Neural cell (in vitro differentiated cells): ENCODE results near the gene LCNL1. TPM values are rescaled to one million over a fixed set of nuclear protein-coding genes. Genes with fewer than 3 reads are reported as not detected.

Source experiments
- H2AFZ ChIP-seq: fragments of 200-600, 300-800 bp; sonication (generic), shearing (Covaris generic); 2 replicates; pipeline ENCODE4 v1.6.0; 2014; ENCODE audit warnings: low read depth, mild to moderate bottlenecking, antibody characterized with exemption, low read length, moderate library complexity
- H3F3A ChIP-seq: fragments of 200-600 bp; shearing (Covaris generic); 2 replicates; pipeline ENCODE4 v1.6.1; 2016; ENCODE audit warnings: mild to moderate bottlenecking, moderate library complexity, mixed read lengths, antibody characterized with exemption, low read length; ENCODE audit not compliant: insufficient read depth, poor library complexity, severe bottlenecking
- H3K27ac ChIP-seq: fragments of 200-600, 300-800 bp; sonication (generic), shearing (Covaris generic); 2 replicates; pipeline ENCODE4 v1.5.1; 2014; ENCODE audit warnings: mild to moderate bottlenecking, low read length, moderate library complexity
- H3K27me3 ChIP-seq: fragments of 300-800, 200-600 bp; sonication (generic), shearing (Covaris generic); 2 replicates; pipeline ENCODE4 v1.6.0; 2014; ENCODE audit warnings: mild to moderate bottlenecking, low read depth, low read length, moderate library complexity; ENCODE audit not compliant: insufficient read depth
- H3K36me3 ChIP-seq: fragments of 300-800, 200-600 bp; sonication (generic), shearing (Covaris generic); 2 replicates; pipeline ENCODE4 v1.5.1; 2014; ENCODE audit warnings: mild to moderate bottlenecking, antibody characterized with exemption, low read length, moderate library complexity; ENCODE audit not compliant: insufficient read depth
- H3K4me2 ChIP-seq: fragments of 300-800, 200-600 bp; sonication (generic), shearing (Covaris generic); 2 replicates; pipeline ENCODE4 v1.6.0; 2014; ENCODE audit warnings: mild to moderate bottlenecking, low read length
- H3K4me3 ChIP-seq: fragments of 300-800, 200-600 bp; sonication (generic), shearing (Covaris generic); 2 replicates; pipeline ENCODE4 v1.5.1; 2014; ENCODE audit warnings: mild to moderate bottlenecking, low read length, moderate library complexity
- H3K79me2 ChIP-seq: fragments of 200-600 bp; shearing (Covaris generic); replicated peaks from 2 replicates; pipeline ENCODE4 v1.6.0; 2014; ENCODE audit warnings: mild to moderate bottlenecking, low read length, moderate library complexity; ENCODE audit not compliant: insufficient read depth
- H3K9ac ChIP-seq: fragments of 300-800, 200-600 bp; sonication (generic), shearing (Covaris generic); 2 replicates; pipeline ENCODE4 v1.6.1; 2016; ENCODE audit warnings: mild to moderate bottlenecking, low read length, mixed read lengths
- H3K9me2 ChIP-seq: fragments of 200-600 bp; shearing (Covaris generic); 2 replicates; pipeline ENCODE4 v1.6.1; 2016; ENCODE audit warnings: mild to moderate bottlenecking, low read length, mixed read lengths; ENCODE audit not compliant: insufficient read depth
- H3K9me3 ChIP-seq: fragments of 200-600, 300-800 bp; sonication (generic), shearing (Covaris generic); 2 replicates; pipeline ENCODE4 v1.6.1; 2016; ENCODE audit warnings: mild to moderate bottlenecking, mixed run types, low read length, moderate library complexity, mixed read lengths
- H4K20me1 ChIP-seq: fragments of 200-600 bp; shearing (Covaris generic); 2 replicates; pipeline ENCODE4 v1.6.1; 2016; ENCODE audit warnings: mild to moderate bottlenecking, mixed run types; ENCODE audit not compliant: insufficient read depth
- CTCF ChIP-seq: fragments of 450-650 bp; IDR thresholded peaks from 2 replicates; pipeline ENCODE4 v1.5.1; 2014; ENCODE audit warnings: antibody characterized with exemption, mild to moderate bottlenecking, moderate library complexity; ENCODE audit not compliant: poor library complexity, severe bottlenecking
- EP300 ChIP-seq: fragments of 450-650 bp; conservative IDR thresholded peaks from 2 replicates; pipeline ENCODE4 v1.6.1; 2014; ENCODE audit warnings: antibody characterized with exemption, mild to moderate bottlenecking, moderate library complexity; ENCODE audit not compliant: poor library complexity, severe bottlenecking
- EZH2 ChIP-seq: fragments of 200-600, 300-800 bp; shearing (Covaris generic), sonication (generic); IDR thresholded peaks from 2 replicates; pipeline ENCODE4 v1.6.1; 2014; ENCODE audit warnings: antibody characterized with exemption, low read length, borderline replicate concordance, mild to moderate bottlenecking; ENCODE audit not compliant: insufficient read depth, poor library complexity, severe bottlenecking
- MXI1 ChIP-seq: fragments of 450-650 bp; conservative IDR thresholded peaks from 2 replicates; pipeline ENCODE4 v1.6.1; 2014; ENCODE audit warnings: antibody characterized with exemption, mild to moderate bottlenecking; ENCODE audit not compliant: poor library complexity, severe bottlenecking
- POLR2AphosphoS5 ChIP-seq: IDR thresholded peaks from 2 replicates; pipeline ENCODE4 v1.6.1; 2012
- RAD21 ChIP-seq: fragments of 450-650 bp; conservative IDR thresholded peaks from 2 replicates; pipeline ENCODE4 v1.6.1; 2014; ENCODE audit warnings: antibody characterized with exemption, mild to moderate bottlenecking, moderate library complexity
- REST ChIP-seq: IDR thresholded peaks from 2 replicates; pipeline ENCODE4 v1.6.1; 2012; ENCODE audit warnings: borderline replicate concordance
- SMC3 ChIP-seq: fragments of 450-650 bp; conservative IDR thresholded peaks from 2 replicates; pipeline ENCODE4 v1.6.1; 2014; ENCODE audit warnings: antibody characterized with exemption, mild to moderate bottlenecking, moderate library complexity; ENCODE audit not compliant: poor library complexity
- TAF1 ChIP-seq: IDR thresholded peaks from 2 replicates; pipeline ENCODE4 v1.6.1; 2012; ENCODE audit warnings: low read depth
- polyA plus RNA-seq: library from polyadenylated mRNA; depleted of rRNA; stranded (reverse); fragments of >200 nt; gene quantifications from 2 replicates; pipeline ENCODE4 v1.2.3, GENCODE V29; 2014

The LCNL1 gene
- polyA plus RNA-seq, 1 donor from 2014 or later = not detected

- no peaks in the 10 kb centered on the region for H3K36me3 ChIP-seq
- peak overlapping the region; percentile 73 for H3K4me2 ChIP-seq
- no peaks in the 10 kb centered on the region for H3K9me3 ChIP-seq
- peak overlapping the region; percentile 93 for H3K9ac ChIP-seq
- no peaks in the 10 kb centered on the region for H3K79me2 ChIP-seq
- H3K4me3 ChIP-seq = peak overlapping the region; percentile 82
- no peaks in the 10 kb centered on the region for H3F3A ChIP-seq
- no peaks in the 10 kb centered on the region for H3K27me3 ChIP-seq
- TF ChIP-seq EZH2 = no peak
- peak; percentile 46 for TF ChIP-seq SMC3
- TF ChIP-seq MXI1 = peak; percentile 65
- TF ChIP-seq REST = peak; percentile 51
- peak; percentile 66 for TF ChIP-seq CTCF
- peak; percentile 97 for TF ChIP-seq POLR2AphosphoS5
- TF ChIP-seq RAD21 = peak; percentile 42
- TF ChIP-seq TAF1 = no peak
- no peak for TF ChIP-seq EP300
- no peaks in the 10 kb centered on the region for H3K9me2 ChIP-seq
- no peaks in the 10 kb centered on the region for H4K20me1 ChIP-seq
- H3K27ac ChIP-seq = peak overlapping the region; percentile 91
- peak overlapping the region; percentile 85 for H2AFZ ChIP-seq
These were observed 32.8 kb upstream of the LCNL1 start for GRCh38 chr9:136949817-136950655.

GRCh38 chr9:136950656-136951276, 32.0 kb upstream of the LCNL1 start:
- Histone ChIP-seq H3F3A (no peaks in the 10 kb centered on the region), H4K20me1 (no peaks in the 10 kb centered on the region), H3K36me3 (no peaks in the 10 kb centered on the region), H3K27me3 (no peaks in the 10 kb centered on the region), H3K79me2 (no peaks in the 10 kb centered on the region), H3K4me2 (peak overlapping the region; percentile 73), H3K9me2 (no peaks in the 10 kb centered on the region), H3K27ac (peak overlapping the region; percentile 91), H3K4me3 (peak overlapping the region; percentile 82), H2AFZ (peak overlapping the region; percentile 85), H3K9me3 (no peaks in the 10 kb centered on the region), H3K9ac (peak overlapping the region; percentile 93)
- TF ChIP-seq TAF1 (no peak), EP300 (no peak)
